Activated CD8-positive, alpha-beta memory T cell treated with anti-CD3 and anti-CD28 coated beads, Interleukin-2, amount 50 U/mL, for 48 hours (primary cell): ENCODE measurements around the gene ADAMTSL4.

ENCODE experiments used
- DNase-seq: peaks from one replicate; pipeline ENCODE4 v3.0.0-alpha.2; 2020

ADAMTSL4 gene

GRCh38 chr1:150535511-150536287 is 13.5 kb upstream of the ADAMTSL4 start:
- DNase-seq: no peak

DNA sequence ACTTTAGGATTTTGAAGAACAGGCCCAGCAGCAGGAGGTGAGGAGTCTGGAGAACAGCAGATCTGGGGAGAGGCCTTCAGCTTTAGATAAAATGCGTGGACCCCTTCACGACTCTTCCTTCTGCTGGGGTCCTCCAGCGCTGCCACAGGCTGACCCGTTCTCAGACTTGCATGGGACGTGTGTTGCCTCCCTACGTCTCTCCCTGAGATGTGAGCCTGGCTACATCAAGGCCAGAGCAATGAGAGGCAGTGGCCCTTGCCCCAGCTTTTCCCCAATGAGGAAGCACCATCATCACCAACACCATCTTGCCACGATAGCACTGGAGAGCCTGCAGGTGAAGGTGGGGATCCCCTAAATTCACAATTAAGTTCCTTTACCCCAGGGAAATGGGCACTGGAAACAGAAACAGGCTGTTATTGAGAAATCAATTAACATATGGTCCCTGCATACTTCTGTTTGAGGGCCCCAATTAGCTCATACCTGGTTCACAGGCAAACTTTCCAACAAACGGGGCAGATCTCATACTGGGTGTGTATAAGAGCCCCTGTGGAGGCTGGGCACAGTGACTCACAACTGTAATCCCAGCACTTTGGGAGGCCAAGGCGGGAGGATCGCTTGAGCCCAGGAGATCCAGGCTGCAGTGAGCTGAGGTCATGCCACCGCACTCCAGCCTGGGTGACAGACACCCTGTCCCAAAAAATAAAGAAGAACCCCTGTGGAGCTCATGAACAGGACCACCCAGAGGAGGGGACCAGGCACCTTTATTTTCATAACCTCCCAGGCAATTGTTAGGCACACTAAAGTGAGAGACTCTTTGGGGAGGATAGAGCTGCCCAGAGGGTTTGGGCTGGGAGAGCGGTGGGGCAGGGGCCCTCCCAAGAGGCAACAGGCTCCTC is 12.1 kb upstream of the ADAMTSL4 start:
- no peak for DNase-seq

GRCh38 chr1:150537732-150538684 is 11.2 kb upstream of the ADAMTSL4 start:
- no peak for DNase-seq

DNA sequence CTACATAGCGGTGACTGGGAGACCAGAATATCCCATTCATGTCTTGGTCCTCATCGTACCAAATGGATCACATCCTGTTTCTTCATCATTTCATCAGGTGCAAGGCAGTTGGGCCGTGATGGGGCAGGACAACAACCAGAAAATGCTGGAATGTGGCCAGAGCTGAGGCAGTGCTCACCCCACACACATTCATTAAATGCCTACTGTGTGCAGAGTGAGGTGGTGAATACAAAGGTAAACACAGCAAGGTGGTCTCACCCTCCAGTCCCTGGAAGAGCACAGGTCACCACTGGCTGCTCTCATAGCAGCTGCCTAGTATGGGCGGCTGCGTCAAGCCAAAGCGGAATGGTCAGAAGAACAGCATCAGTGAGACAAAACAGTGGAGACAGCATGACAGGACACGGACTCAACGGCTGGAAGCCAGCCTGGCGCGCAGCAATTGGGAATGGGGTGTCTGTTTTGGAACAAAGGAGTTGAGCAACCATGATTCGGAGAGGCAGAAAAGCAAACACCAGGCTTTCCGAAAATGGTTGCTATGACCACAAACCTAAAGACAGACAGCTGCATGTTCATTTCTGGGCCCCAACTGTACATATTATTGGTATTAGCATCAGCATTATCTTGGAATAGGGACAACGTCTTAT is 5.6 kb upstream of the ADAMTSL4 start:
- no peak for DNase-seq

DNA sequence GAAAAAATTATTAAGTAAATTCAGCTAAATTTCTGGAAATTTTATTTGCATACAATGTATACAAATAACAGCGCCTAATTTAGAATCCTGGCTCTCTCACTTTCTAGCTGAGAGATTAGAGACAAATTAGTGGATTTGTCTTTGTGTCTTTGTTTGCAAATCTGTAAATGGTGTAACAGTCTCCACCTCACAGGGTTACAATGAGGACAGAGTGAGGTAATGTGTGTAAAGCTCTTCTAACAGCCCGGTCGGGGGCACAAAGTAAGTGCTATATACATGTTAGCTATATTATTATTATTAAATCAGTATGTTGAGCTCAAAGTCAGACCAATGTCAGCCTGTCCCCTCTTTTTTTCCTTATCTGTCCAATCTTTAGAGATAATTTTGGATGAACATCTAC is 5.0 kb upstream of the ADAMTSL4 start:
- DNase-seq: no peak

DNA sequence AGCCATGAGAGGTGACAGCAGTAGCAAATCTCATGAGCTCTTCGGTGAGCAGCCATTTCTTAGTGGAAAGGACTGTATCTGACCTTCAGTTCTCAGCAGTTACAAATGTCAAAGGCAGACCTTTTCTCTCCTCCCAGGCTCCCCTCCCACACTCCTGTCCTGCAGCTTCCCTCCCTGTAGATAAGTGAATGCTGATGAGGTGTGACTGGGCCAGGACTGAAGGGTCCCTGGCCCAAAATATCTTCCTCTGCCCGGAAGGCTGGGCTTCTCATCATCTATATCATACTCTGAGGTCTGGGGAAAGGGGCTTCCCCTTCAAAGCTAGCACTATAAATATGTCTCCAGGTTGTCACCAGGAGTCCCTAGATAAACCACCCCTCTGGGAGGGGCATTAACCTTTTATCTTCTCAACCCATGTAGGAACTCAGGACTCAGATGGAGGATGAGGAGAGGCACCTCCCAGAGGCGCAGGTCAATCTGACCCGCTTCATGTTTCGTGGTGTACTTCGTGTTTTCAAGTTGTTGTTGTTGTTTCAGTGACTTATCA is 3.6 kb upstream of the ADAMTSL4 start:
- DNase-seq: no peak

- no peak for DNase-seq
Measured at GRCh38 chr1:150546294-150546937, 2.8 kb upstream of the ADAMTSL4 start.

DNA sequence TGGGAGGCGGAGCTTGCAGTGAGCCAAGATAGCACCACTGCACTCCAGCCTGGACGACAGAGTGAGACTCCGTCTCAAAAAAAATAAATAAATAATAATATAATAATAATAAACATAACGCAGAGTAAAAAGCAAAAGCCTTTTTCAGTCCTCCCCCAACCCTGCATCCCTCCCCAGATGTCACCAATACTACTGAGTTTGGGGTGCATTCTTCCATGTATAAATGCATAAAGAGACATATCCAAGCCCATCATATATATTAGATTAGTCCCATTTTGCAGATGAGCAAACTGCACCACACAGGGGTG is 930 bp upstream of the ADAMTSL4 start:
- no peak for DNase-seq

DNA sequence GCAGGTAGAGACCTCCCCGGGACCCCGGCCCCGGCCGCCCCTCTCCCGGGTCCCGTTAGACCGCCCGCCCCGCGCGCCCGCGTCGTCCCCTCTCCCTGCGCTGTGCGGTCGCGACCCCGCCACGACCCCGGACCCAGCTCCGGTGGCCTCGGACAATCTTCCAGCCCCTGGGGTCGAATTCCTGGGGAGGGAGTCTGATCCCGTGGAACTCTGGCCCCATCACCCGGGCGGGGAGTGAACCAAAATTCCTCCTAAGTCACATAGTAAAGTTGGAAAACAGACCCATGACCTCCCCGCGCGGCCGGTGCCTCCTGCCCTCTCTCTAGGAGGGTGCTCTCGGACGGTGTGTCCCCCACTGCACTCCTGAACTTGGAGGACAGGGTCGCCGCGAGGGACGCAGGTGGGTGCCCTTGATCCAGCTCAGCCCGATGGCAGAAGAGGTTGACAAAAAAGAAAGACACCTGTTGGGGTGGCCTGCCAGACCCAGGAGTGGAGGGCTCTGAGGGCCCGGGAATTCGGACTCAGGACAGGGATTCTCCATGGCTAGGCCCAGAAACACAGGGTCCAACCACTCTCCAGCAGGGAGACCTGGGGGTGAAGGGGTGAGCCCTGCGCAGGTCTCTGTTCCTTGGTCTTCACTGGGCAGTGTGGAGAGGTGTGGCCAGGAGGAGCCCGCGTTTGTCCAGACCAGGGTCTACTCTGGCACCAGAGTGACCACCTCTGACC is 451 bp downstream of the ADAMTSL4 start:
- DNase-seq: no peak

GRCh38 chr1:150550222-150551050 is 1.2 kb downstream of the ADAMTSL4 start:
- DNase-seq: no peak

DNA sequence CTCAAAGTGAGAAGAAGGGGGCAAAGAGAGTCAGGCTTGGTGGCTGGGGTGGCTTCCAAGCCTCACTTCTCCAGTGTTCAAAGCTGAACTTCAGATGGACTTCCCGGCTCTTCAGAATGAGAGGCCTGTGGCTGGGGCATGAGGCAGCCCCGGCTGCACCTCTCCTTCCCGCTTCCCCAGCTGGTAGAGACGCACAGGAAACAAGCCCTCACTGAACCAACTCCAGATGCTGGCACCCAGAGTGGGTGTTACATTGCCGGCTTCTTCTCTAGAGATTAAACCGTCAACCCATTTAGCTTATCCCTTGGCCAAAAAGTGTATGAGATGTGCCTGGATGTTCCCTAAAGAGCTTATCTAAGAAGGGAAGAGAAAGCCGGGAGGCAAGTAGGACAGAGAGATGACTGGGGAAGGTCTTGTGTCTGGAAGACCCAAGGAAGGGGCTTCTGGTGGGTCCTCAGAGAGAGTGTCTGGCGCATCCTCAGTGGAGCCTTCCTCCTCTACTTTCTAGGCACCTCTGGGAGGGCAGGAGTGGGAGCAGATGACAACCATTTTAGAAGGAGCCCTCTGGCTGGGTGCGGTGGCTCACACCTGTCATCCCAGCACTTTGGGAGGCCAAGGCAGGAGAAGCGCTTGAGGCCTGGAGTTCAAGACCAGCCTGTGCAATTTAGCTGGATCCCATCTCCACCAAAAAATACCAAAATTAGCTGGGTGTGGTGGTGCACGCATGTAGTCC is 2.0 kb downstream of the ADAMTSL4 start:
- no peak for DNase-seq

GRCh38 chr1:150551784-150552127 is 2.5 kb downstream of the ADAMTSL4 start:
- no peak for DNase-seq

- DNase-seq: peak; percentile 60
Measured at GRCh38 chr1:150552128-150552910, 3.1 kb downstream of the ADAMTSL4 start.

GRCh38 chr1:150552911-150553289 is 3.7 kb downstream of the ADAMTSL4 start:
- DNase-seq: peak; percentile 50

- no peak for DNase-seq
Measured at GRCh38 chr1:150553392-150554085, 4.3 kb downstream of the ADAMTSL4 start.

- no peak for DNase-seq
Measured at GRCh38 chr1:150554086-150554452, 4.9 kb downstream of the ADAMTSL4 start.

- no peak for DNase-seq
Measured at GRCh38 chr1:150555198-150555970, 6.2 kb downstream of the ADAMTSL4 start.
